ENCODE results near the gene VKORC1.
A peak's percentile ranks its signal among the peaks of the same experiment; 100 is the strongest.
"Not testable (repeated sequence)": the region's sequence is repeated elsewhere in the genome, so short reads cannot be mapped to it uniquely, and the experiment has no call there.

Gene VKORC1

DNA sequence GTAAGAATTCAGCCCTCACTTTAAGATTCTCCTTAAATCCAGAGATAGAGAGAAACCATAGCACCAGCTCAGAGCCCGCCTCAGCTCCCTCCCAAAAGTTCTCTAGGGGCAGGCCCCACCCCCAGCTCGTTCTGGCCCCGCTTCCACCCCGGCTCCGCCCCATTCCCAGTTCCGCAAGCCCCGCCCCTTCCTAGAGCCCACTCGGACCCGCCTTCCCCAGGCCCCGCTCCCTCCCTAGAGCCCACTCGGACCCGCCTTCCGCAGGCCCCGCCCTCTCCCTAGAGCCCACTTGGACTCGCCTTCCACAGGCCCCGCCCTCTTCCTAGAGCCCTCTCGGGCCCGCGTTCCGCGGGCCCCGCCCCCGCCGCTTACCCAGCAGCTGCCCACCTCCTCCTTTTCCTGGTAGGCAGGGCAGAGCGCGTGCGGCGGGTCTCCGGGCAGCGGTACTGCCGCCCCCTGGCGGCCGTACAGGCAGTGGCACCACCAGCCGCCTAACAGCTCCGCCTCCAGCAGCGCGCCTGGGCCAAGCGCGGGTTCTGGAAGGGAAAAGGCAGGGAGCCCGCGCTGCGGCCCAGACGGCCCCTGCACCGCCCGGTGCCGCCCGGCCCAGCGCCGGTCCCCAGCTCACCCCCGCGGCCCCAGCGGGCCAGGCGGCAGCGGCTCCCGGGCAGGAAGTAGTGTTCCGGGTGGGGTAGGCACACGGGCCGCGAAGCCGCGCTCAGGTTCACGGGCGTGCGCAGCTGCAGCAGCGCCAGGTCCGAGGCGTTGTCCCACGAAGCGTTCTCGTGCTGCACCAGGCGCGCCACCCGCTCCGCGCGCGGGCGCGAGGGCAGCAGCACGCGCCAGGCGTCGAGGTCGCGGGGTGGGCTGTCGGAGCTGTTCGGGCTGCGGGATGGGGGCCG lies 47.8 kb upstream of the VKORC1 start:
- DNase-seq (ENCODE audit: low read depth in 1 of 2, low spot score in 1 of 2), result peak; percentile 96 to 99
- Histone ChIP-seq H3K27ac (replicated peaks) (peak overlapping the region; percentile 70), H3K27me3 (ENCODE audit: insufficient read depth, poor library complexity, severe bottlenecking) (no peaks in the 10 kb centered on the region), H3K4me3 (replicated peaks; ENCODE audit: insufficient read depth, low read length) (peak overlapping the region; percentile 22)
- peak; percentile 73 for TF ChIP-seq CTCF (IDR thresholded peaks at IDR 0.05; ENCODE audit: insufficient read depth, low read length)
- peak; percentile 55; the same call in 1 of the 2 replicates for TF ChIP-seq SPI1 (IDR thresholded peaks at IDR 0.05; ENCODE audit: borderline replicate concordance, low read depth)
- TF ChIP-seq POLR2AphosphoS5 (IDR thresholded peaks at IDR 0.05; ENCODE audit: low read depth), result no peak

DNA sequence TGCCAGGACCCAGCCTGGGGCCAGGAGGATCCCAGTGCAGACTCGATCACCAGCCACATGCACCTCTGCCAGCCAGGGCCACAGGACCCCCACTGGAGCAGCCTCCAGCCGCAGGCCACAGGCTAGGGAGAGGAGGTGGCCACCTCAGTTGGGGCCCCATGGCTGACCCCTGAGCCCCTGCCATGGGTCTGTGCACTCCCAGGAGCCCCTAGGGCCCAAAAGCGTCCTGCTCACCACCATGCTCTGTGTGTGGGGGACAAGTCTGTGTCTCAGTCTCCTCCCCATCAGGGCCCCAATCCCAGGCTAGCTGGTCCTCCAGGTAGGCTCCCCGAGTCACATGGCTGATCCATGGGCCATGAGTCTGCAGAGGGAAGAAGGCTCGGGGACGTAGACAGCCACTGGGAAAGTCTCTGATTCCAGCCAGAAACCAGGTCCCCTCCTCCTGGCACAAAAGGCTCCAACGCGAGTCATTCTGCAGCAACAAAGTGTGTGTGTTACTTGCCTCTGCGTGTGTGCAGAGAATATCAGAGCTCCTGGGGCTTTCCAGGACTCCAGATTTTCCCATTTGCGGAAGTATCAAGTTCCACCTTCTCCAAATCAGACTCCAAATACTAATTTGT lies 47.0 kb upstream of the VKORC1 start:
- no peaks in the 10 kb centered on the region for H3K27me3 ChIP-seq (ENCODE audit: insufficient read depth, poor library complexity, severe bottlenecking)
- peak overlapping the region; percentile 22 for H3K4me3 ChIP-seq (replicated peaks; ENCODE audit: insufficient read depth, low read length)
- DNase-seq (ENCODE audit: low read depth in 1 of 2, low spot score in 1 of 2), result peak in 1 of 2 experiments; percentile 21
- H3K27ac ChIP-seq (replicated peaks), result peak overlapping the region; percentile 70
- TF ChIP-seq REST (IDR thresholded peaks at IDR 0.05; ENCODE audit: insufficient replicate concordance, low read depth) (no peak), CTCF (IDR thresholded peaks at IDR 0.05; ENCODE audit: insufficient read depth, low read length) (no peak), SPI1 (IDR thresholded peaks at IDR 0.05; ENCODE audit: borderline replicate concordance, low read depth) (no peak), GABPA (IDR thresholded peaks at IDR 0.05; ENCODE audit: low read depth) (no peak), POLR2AphosphoS5 (IDR thresholded peaks at IDR 0.05; ENCODE audit: low read depth) (no peak)

DNA sequence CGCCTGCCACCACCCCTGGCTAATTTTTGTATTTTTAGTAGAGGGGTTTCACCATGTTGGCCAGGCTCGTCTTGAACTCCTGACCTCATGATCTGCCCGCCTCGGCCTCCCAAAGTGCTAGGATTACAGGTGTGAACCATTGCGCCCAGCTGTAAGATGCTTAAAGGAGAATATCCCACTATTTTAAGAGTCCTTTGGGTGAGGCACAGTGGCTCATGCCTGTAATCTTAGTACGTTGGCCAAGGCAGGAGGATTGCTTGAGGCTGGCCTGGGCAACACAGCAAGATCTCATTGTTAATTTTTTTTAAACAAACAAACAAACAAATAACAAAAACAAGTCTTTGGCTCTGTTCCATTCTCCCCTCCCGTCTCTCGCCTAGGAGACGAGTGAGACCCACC lies 46.5 kb upstream of the VKORC1 start:
- not testable (repeated sequence) for H3K27me3 ChIP-seq (ENCODE audit: insufficient read depth, poor library complexity, severe bottlenecking); DNase-seq (ENCODE audit: low read depth in 1 of 2, low spot score in 1 of 2); H3K4me3 ChIP-seq (replicated peaks; ENCODE audit: insufficient read depth, low read length)
- peak overlapping the region; percentile 70 for H3K27ac ChIP-seq (replicated peaks)

DNA sequence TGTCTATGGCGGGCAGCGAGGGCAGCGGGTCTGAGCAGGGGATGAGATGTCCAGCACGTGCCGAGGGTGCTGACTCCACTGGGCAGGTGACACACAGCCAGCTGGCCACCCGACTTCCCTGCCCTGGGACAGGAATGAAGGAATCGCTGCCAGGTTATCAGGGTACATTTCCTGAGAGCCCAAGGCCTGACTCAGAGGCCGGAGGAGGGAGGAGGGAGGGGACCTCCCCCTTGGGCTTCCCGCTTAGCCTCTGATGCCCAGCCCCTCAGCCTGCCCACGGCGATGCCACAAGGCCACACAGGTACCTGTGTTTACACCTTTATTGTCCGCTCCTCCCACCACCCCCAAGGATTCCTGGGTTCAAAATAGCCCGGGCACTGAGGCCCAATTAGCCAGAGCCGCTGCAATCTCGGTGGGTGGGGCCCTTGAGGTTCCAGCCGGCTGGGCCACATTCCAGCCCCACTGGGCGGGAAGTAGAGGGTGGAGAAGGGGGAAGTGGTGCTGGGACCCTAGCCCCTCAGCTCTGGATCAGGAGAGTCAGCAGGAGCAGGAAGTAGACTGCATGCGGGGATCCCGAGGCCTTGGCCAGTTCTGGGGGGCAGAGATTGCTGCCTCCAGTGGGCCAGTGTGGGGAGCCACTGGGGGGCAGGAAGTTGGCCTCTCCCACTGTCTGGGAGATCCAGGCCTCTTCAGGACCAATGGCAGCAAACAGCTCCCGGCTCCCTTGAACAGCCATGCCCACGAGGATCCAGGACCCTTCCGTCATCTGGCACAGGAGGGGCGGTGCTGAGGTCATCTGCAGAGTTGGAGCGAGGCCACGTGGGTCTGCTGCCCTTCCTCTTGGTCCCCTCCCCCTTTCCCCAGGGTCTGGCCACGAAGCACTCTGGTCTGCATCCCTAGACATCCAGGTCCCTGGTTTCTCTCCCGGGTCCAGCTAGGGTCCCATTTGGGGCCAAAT lies 44.3 kb upstream of the VKORC1 start:
- TF ChIP-seq GABPA (IDR thresholded peaks at IDR 0.05; ENCODE audit: low read depth) (no peak), CTCF (IDR thresholded peaks at IDR 0.05; ENCODE audit: insufficient read depth, low read length) (no peak), POLR2AphosphoS5 (IDR thresholded peaks at IDR 0.05; ENCODE audit: low read depth) (no peak), SPI1 (IDR thresholded peaks at IDR 0.05; ENCODE audit: borderline replicate concordance, low read depth) (no peak), REST (IDR thresholded peaks at IDR 0.05; ENCODE audit: insufficient replicate concordance, low read depth) (no peak)
- no peak overlapping the region for H3K27ac ChIP-seq (replicated peaks)
- no peaks in the 10 kb centered on the region for H3K27me3 ChIP-seq (ENCODE audit: insufficient read depth, poor library complexity, severe bottlenecking)
- no peak overlapping the region for H3K4me3 ChIP-seq (replicated peaks; ENCODE audit: insufficient read depth, low read length)
- DNase-seq (ENCODE audit: low read depth in 1 of 2, low spot score in 1 of 2), result no peak

GRCh38 chr16:31136822-31137499 lies 42.4 kb upstream of the VKORC1 start:
- H3K27me3 ChIP-seq (ENCODE audit: insufficient read depth, poor library complexity, severe bottlenecking); H3K4me3 ChIP-seq (replicated peaks; ENCODE audit: insufficient read depth, low read length); H3K27ac ChIP-seq (replicated peaks); DNase-seq (ENCODE audit: low read depth in 1 of 2, low spot score in 1 of 2): not testable (repeated sequence)

Data from HL-60 (cell line).